Right lobe of liver (tissue), 4 donors: ENCODE data around the gene TMEM171.

ENCODE experiments used
- POLR2A ChIP-seq: fragments of 450-650 bp; IDR thresholded peaks from one replicate; pipeline ENCODE4 v1.6.1; 2017; ENCODE audit warnings: antibody characterized with exemption, mild to moderate bottlenecking
- TF ChIP-seq, protein P1 (sequence below), 4 donors: fragments of 200-600 bp in 3 of 4; fragments of 450-650 bp in 1 of 4; IDR thresholded peaks; one replicate each; pipeline versions ENCODE4 v1.5.1 to v1.8.0; 2016 to 2022; ENCODE audit warnings: antibody characterized with exemption in 4 of 4, mild to moderate bottlenecking in 2 of 4
- donor health status: DM: no; HTN: no; CAD: no.
- donor health status: DM: no; HTN: no; CAD: no.
- donor health status: DM: no; HTN: yes; CAD: no.

DNA sequence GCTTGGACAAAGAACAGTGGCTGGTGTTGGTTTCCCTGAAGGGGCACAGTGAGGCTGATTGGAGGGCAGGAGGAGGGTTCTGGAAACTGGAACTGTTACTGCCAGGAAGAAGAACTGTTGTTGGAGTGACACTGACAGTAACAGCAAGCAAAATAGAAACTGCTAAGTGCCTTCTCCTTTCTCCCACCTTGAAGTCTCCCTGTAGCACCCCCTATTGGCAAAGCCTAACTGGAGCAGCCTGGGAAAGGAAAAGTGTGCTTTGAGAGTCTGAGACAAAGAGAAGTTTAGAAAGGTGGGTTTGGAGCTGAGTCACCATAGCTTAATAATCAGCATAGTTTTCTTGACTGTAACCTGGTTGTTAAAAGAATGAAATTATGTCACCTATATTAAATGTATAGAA lies 50.1 kb downstream of the TMEM171 start:
- no peak for TF ChIP-seq POLR2A
- TF ChIP-seq, protein P1, sequence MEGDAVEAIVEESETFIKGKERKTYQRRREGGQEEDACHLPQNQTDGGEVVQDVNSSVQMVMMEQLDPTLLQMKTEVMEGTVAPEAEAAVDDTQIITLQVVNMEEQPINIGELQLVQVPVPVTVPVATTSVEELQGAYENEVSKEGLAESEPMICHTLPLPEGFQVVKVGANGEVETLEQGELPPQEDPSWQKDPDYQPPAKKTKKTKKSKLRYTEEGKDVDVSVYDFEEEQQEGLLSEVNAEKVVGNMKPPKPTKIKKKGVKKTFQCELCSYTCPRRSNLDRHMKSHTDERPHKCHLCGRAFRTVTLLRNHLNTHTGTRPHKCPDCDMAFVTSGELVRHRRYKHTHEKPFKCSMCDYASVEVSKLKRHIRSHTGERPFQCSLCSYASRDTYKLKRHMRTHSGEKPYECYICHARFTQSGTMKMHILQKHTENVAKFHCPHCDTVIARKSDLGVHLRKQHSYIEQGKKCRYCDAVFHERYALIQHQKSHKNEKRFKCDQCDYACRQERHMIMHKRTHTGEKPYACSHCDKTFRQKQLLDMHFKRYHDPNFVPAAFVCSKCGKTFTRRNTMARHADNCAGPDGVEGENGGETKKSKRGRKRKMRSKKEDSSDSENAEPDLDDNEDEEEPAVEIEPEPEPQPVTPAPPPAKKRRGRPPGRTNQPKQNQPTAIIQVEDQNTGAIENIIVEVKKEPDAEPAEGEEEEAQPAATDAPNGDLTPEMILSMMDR (IDR thresholded peaks at IDR 0.05), result peak; percentile 30 to 59 (median 36)
